Body of pancreas (tissue), 4 donors: ENCODE results near the gene FBLN1.

Experiments used
- CTCF ChIP-seq, 7 experiments: fragments of 450-650 bp in 4 of 7; fragments of 200-600 bp in 3 of 7; sonication (generic) in 3 of 7; IDR thresholded peaks; one replicate each; pipeline ENCODE4 v1.5.1; 2016 to 2019; ENCODE audit warnings: antibody characterized with exemption in 7 of 7
- POLR2A ChIP-seq, 3 donors: fragments of 450-650 bp; IDR thresholded peaks; one replicate each; pipeline ENCODE4 v1.6.1; 2016; ENCODE audit warnings: antibody characterized with exemption in 3 of 3, mild to moderate bottlenecking in 2 of 3

- TF ChIP-seq CTCF (IDR thresholded peaks at IDR 0.05) (no peak), POLR2A (IDR thresholded peaks at IDR 0.05) (no peak)
Observed at GRCh38 chr22:45521178-45521577, 18.5 kb downstream of the FBLN1 start.
